Esophagus mucosa (tissue), 1 donor: ENCODE data around the gene PYCR2. TPM values are rescaled to one million over a fixed set of nuclear protein-coding genes. Genes with fewer than 3 reads are reported as not detected.
A peak's percentile ranks its signal among the peaks of the same experiment; 100 is the strongest.
"Not testable (repeated sequence)": the region's sequence is repeated elsewhere in the genome, so short reads cannot be mapped to it uniquely, and the experiment has no call there.

Experiments used
- ATAC-seq: fragments of 200-7000 bp; cut with Tn5 transposase; one replicate; pipeline ENCODE4 v1.9.1; 2020
- total RNA-seq: library from RNA; stranded (reverse); gene quantifications from one replicate; pipeline ENCODE4 v1.2.4, GENCODE V29; 2023
- donor health status: DM: yes; HTN: yes; CAD: no.

PYCR2 gene
- total RNA-seq, 1 donor from 2014 or later = 25.7 TPM

- ATAC-seq = no peak
Measured at GRCh38 chr1:225889743-225890142, 34.3 kb downstream of the PYCR2 start.

GRCh38 chr1:225888898-225889601, 35.0 kb downstream of the PYCR2 start, which contains the start of gene LEFTY1:
Gene LEFTY1 (minus strand): TSS chr1:225889146. CDS start chr1:225889066, 80 bp downstream.
- ATAC-seq = peak; percentile 13

DNA sequence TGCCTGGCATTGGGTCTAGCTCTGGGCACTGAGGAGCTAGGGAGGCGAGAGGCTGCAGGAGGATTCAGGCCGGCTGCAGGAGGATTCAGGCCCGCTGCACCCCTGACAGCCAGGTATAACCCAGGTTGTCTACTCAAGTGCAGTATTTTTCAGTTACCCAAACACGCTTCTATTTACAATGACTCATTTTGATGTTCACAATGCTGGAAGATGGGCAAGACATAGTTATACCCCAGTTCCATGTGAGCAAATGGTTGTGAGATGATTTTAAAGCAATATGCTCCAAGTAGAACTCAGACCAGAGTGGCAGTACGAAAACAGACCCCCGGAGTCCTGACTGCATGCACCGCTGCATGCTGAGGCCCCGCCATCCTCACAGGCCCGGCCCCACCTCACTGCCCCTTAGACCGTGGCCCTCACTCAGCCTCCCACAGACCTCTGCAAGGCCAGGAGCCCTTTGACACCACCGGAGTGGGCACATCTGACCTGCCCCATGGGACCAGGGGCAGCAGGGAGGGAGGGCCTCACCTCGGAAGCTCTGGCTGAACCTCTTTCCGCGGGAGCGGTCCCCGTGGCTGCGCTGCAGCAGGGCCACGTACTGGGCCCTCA, 35.7 kb downstream of the PYCR2 start:
- ATAC-seq = no peak

- ATAC-seq = not testable (repeated sequence)
Measured at GRCh38 chr1:225887554-225888288, 36.3 kb downstream of the PYCR2 start.

GRCh38 chr1:225887030-225887314, 37.1 kb downstream of the PYCR2 start:
- ATAC-seq = no peak

GRCh38 chr1:225886159-225887029, 37.7 kb downstream of the PYCR2 start:
- ATAC-seq = no peak

DNA sequence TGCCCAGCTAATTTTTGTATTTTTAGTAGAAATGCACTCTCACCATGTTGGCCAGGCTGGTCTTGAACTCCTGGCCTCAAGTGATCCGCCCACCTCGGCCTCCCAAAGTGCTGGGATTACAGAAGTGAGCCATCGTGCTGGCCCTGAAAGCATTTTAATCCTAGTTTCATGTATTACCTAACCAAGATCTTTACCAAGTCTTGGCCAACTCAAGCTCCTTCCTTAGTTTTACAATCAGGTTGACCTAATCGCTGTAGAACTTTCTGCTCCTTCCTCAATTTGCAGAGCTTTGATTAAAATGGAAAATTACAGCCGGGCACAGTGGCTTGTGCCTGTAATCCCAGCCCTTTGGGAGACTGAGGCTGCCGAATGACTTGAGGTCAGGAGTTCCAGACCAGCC, 38.7 kb downstream of the PYCR2 start:
- ATAC-seq = no peak

DNA sequence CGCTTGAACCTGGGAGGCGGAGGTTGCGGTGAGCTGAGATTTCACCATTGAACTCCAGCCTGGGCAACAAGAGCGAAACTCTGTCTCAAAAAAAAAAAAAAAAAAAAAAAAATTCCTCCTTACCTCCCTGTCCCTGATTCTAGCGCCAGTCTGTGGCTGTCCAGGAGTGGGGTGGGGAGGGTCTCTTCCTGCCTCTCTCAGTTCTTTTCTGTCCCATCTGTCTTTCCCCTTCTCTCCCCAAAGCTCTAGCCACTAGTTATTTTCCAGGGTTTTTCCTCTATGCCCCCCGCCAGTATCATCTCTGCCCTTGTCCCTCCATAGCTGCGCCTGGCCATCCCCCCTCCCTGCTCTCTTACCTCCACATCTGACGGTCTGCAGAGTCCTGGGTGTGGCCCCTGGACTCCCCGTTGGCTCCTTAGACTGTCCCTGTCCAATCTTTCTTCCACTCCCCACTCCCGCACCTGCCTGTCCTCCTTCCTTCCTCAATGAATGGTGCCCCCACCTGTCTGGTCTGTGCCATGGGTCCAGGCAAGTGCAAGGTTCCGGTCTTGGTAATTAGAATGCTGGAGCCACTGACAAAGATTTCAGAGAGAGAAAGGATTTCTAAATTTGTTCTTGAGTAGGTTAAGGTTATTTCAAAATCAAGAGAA, 40.3 kb downstream of the PYCR2 start:
- ATAC-seq = no peak

GRCh38 chr1:225882694-225883615, 41.1 kb downstream of the PYCR2 start:
- ATAC-seq = peak; percentile 50

DNA sequence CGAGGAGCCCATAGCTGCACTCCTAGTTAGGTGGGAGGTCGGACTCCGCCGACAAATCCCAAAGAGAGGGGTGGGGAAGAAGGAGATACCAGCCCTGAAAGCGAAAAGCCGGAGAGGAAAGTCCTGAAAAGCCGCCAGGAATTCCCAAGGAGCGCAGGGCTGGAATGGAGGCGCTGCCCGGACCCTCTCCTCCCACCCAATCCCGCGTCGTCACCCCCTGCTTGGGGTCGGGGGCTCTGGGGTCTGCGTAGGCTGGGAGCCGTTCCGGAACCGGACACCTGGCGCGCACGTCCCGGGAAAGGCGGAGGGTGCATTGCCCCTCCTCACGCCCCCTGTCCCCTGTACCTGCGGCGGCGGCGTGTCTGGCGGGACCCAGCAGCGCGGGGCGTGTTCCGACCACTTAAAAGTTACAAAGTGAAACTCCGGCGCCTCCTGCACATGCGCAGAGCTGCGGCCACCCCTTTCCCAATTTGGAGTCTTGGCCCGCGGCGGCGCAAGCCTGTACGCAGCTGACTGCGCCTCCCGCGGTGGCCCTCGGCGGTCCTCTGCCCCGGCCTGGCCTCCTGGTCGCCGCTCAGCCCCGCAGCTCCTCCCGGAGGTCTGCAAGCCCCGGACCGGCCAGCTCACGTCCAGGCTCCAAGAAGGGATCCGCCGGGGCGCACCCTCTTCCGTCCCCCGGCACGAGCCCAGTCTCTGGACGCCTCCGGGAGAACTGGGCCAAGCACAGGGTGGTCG, 41.9 kb downstream of the PYCR2 start, which contains the start of gene TMEM63A:
Gene TMEM63A (minus strand): TSS at position 422 of the 735 bp plus-strand sequence. CDS start 4,800 bp downstream, outside the sequence.
- ATAC-seq = peak; percentile 87

GRCh38 chr1:225881081-225881958, 42.7 kb downstream of the PYCR2 start:
- ATAC-seq = peak; percentile 43

DNA sequence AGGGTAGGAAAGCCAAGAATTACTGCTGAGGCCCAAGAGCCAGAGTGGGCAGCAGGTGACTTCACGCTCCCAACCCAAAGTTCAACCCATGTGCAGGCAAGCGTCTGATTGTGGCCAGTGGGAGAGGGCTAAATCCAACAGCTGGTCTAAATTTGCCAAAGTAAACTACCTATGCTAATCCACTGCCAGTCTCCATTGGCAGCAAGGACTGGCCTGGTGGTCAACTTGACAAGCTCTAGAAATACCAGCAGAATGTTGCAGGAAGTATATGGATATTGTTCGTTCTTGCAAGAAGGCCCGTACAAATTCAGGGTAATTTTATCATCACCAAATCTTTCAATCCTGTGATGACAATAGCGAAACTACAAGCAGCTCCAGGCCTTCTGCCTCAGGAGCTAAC, 43.4 kb downstream of the PYCR2 start:
- no peak for ATAC-seq

DNA sequence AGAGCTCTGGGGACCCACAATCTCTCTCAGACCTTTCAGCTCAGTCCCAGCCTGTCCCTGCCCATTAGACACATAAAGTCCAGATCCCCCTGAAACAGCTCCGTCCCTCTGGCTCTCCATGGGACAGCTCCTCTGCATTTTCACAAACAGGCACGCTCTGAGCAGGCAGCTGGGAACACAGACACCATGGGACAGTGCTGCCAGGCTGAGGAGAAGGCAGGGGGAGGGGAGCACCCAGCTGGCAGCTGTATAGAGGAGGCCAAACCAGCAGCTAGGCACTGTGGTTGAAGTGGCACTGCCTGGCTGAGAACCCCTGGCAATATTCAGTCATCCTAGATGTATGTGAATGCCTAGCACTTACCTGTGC, 43.8 kb downstream of the PYCR2 start:
- no peak for ATAC-seq

DNA sequence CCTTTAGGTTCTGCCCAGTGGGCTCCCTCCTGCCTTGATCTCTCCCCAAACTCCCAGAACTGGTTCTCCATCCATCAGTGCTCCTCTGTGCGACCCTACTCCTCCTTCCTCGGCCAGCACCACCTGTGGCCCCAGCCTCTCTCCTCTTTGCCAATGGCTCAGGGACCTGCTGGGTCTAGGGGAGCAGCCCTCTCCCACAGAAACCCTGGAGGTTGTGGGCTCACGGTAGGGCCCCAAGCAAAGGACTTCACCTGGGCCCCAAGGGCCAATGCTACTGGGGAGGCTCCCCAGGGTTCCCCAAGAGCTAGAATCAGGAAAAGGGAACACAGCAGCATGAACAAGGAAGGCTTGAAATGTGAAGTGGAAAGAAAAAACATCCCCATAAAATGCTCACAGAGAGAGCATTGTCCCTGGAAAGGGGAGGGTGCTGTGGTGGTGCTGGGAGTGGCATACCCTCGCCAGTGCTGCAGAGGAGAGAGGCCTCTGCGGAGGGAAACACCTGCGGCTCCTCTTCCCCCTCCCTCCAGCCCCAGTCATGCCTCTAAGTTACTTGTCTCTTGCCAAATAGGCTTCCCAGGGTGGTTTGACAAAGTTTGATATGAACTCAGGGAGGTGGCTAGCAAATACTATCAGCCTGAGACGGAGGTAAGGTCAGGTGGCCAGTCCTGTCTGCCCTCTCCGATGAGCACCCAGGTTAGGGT, 44.4 kb downstream of the PYCR2 start:
- no peak for ATAC-seq

DNA sequence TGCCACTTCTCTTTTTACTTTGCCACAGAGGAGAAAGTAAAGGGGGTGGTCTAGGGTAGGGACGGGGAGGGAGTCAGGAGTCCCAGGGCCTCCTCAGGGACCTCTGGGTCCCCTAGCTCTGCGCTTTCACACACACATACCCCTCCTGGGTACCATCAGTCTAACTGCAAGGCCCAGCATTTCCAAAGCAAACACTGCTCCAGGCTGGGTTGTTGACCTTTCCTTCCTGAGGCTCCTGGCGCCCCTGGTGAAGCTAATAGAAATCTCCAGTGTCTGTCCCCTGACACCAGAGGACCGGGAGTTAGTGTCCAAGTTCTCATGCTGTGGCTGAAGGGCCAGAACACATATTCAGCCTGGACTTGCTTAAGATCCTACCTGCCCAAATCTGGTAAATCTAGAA, 45.8 kb downstream of the PYCR2 start:
- no peak for ATAC-seq

DNA sequence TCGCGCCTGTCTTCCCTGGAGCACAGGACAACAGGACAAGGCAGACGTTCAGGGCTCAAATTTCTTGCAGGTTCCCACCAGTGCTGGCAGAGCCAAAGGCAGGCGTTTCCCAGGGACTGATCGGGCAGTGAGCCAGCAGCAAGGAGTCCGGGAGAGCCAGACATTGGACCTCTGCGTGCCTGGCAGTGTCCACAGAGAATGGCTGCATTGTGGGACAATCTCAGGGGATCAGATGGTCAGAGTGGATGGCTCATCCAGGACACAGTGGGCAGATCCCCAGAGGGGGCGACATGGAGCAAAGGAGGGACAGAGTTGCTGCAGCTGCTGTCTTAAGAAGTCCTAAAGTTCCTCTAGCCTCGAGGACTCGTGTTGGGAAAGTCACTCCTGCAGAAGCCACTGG, 46.5 kb downstream of the PYCR2 start:
- ATAC-seq = no peak

DNA sequence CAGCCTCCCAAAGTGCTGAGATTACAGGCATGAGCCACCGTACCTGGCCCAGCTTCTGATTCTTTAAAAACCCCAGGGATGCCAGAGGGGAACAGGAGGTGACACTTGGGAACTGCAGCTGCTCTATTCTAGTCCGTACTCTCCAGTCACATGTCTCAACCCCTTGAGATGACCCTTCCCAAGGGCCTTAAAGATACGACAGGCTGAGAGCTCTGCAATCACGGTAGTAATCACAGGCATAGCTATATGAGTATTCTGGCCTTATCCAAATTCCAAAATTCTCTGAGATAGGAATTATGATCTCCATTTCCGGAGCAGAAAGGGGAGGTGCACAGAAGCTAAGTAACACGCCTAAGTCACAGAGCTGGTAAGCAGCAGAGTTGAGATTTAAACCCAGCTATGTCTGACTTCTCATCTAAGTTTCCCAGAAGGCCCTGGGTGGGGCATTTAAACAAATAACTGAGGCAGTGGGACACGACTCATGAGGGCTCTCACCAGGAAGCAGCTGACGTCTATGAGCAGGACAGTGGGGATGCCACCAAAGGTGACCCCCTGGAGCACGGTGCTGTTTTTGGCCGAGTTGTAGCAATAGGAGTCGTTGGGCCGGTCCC, 47.0 kb downstream of the PYCR2 start:
- no peak for ATAC-seq
